ENCODE measurements around the gene ARID1B.

Gene ARID1B

GRCh38 chr6:156946370-156946936, 169.3 kb downstream of the ARID1B start:
- Histone ChIP-seq H3K23ac (ENCODE audit: low read length) (no peak overlapping the region), H3K27me3 (ENCODE audit: insufficient read depth, low read length) (no peaks in the 10 kb centered on the region), H3K18ac (ENCODE audit: low read length) (no peak overlapping the region), H2BK120ac (ENCODE audit: insufficient read depth, low read length, poor library complexity) (no peak overlapping the region), H4K91ac (ENCODE audit: low read depth, low read length) (no peak overlapping the region), H3K9ac (ENCODE audit: low read length) (no peak overlapping the region), H2BK5ac (ENCODE audit: low read depth, low read length, poor library complexity) (no peak overlapping the region), H3K36me3 (ENCODE audit: control insufficient read depth in 1 of 2, insufficient read depth in 2 of 2, low read length in 2 of 2) (no peaks in the 10 kb centered on the region), H3K4me3 (ENCODE audit: low read depth, low read length) (no peak overlapping the region), H4K12ac (ENCODE audit: low read depth, low read length) (no peak overlapping the region), H2BK12ac (ENCODE audit: low read length) (no peak overlapping the region), H3K79me2 (ENCODE audit: control insufficient read depth, insufficient read depth, low read length, poor library complexity) (peaks cover 2% of the 10 kb centered on the region), H2AK5ac (ENCODE audit: low read length) (no peak overlapping the region), H3K14ac (ENCODE audit: low read length) (no peak overlapping the region), H3K4me1 (ENCODE audit: control insufficient read depth in 1 of 2, insufficient read depth in 2 of 2, low read length in 2 of 2) (peaks cover 2 to 7% of the 10 kb centered on the region in 2 experiments), H2AFZ (ENCODE audit: insufficient read depth, low read length, poor library complexity) (no peak overlapping the region), H3K4ac (ENCODE audit: low read depth, low read length) (no peak overlapping the region), H4K8ac (ENCODE audit: low read depth, low read length) (no peak overlapping the region), H3K9me3 (ENCODE audit: insufficient read depth, low read depth, low read length) (no peaks in the 10 kb centered on the region), H3K27ac (ENCODE audit: low read depth, low read length) (no peak overlapping the region), H3K79me1 (ENCODE audit: low read length) (no peaks in the 10 kb centered on the region), H3K4me2 (ENCODE audit: low read length) (no peak overlapping the region)
- no CpG with 5 or more reads among the region's 7 CpGs for WGBS (ENCODE audit: extremely low coverage, insufficient coverage, insufficient read length)
- DNase-seq, result peak in 1 of 2 donors; percentile 64

- DNase-seq, result peak in 1 of 2 donors; percentile 22
- H3K4me1 ChIP-seq (ENCODE audit: control insufficient read depth in 1 of 2, insufficient read depth in 2 of 2, low read length in 2 of 2), result peaks cover 5 to 11% of the 10 kb centered on the region in 2 experiments
- no peak overlapping the region for H3K4me2 ChIP-seq (ENCODE audit: low read length)
- no peak overlapping the region for H3K4me3 ChIP-seq (ENCODE audit: low read depth, low read length)
- H3K4ac ChIP-seq (ENCODE audit: low read depth, low read length), result peak overlapping the region; percentile 35
- no peak overlapping the region for H2BK5ac ChIP-seq (ENCODE audit: low read depth, low read length, poor library complexity)
- no peak overlapping the region for H2BK120ac ChIP-seq (ENCODE audit: insufficient read depth, low read length, poor library complexity)
- no CpG with 5 or more reads among the region's 6 CpGs for WGBS (ENCODE audit: extremely low coverage, insufficient coverage, insufficient read length)
- H3K9me3 ChIP-seq (ENCODE audit: insufficient read depth, low read depth, low read length), result no peaks in the 10 kb centered on the region
- H4K91ac ChIP-seq (ENCODE audit: low read depth, low read length), result no peak overlapping the region
- H3K36me3 ChIP-seq (ENCODE audit: control insufficient read depth in 1 of 2, insufficient read depth in 2 of 2, low read length in 2 of 2), result no peaks in the 10 kb centered on the region
- no peak overlapping the region for H2AK5ac ChIP-seq (ENCODE audit: low read length)
- no peak overlapping the region for H3K9ac ChIP-seq (ENCODE audit: low read length)
- no peak overlapping the region for H2AFZ ChIP-seq (ENCODE audit: insufficient read depth, low read length, poor library complexity)
- H4K8ac ChIP-seq (ENCODE audit: low read depth, low read length), result no peak overlapping the region
- H3K23ac ChIP-seq (ENCODE audit: low read length), result no peak overlapping the region
- no peaks in the 10 kb centered on the region for H3K27me3 ChIP-seq (ENCODE audit: insufficient read depth, low read length)
- no peak overlapping the region for H3K18ac ChIP-seq (ENCODE audit: low read length)
- no peaks in the 10 kb centered on the region for H3K79me1 ChIP-seq (ENCODE audit: low read length)
- H3K79me2 ChIP-seq (ENCODE audit: control insufficient read depth, insufficient read depth, low read length, poor library complexity), result peaks cover 4% of the 10 kb centered on the region
- H2BK12ac ChIP-seq (ENCODE audit: low read length), result no peak overlapping the region
- H3K14ac ChIP-seq (ENCODE audit: low read length), result no peak overlapping the region
- no peak overlapping the region for H4K12ac ChIP-seq (ENCODE audit: low read depth, low read length)
- H3K27ac ChIP-seq (ENCODE audit: low read depth, low read length), result no peak overlapping the region
These were observed 171.1 kb downstream of the ARID1B start for GRCh38 chr6:156948277-156948676.

GRCh38 chr6:156948807-156949206, 171.6 kb downstream of the ARID1B start:
- H4K12ac ChIP-seq (ENCODE audit: low read depth, low read length), result no peak overlapping the region
- no peak overlapping the region for H2BK120ac ChIP-seq (ENCODE audit: insufficient read depth, low read length, poor library complexity)
- no peaks in the 10 kb centered on the region for H3K36me3 ChIP-seq (ENCODE audit: control insufficient read depth in 1 of 2, insufficient read depth in 2 of 2, low read length in 2 of 2)
- H3K14ac ChIP-seq (ENCODE audit: low read length), result no peak overlapping the region
- peak; percentile 75 to 84 for DNase-seq
- no peak overlapping the region for H2AK5ac ChIP-seq (ENCODE audit: low read length)
- H3K4ac ChIP-seq (ENCODE audit: low read depth, low read length), result no peak overlapping the region
- no peaks in the 10 kb centered on the region for H3K27me3 ChIP-seq (ENCODE audit: insufficient read depth, low read length)
- H3K4me2 ChIP-seq (ENCODE audit: low read length), result no peak overlapping the region
- no CpG with 5 or more reads among the region's 2 CpGs for WGBS (ENCODE audit: extremely low coverage, insufficient coverage, insufficient read length)
- peaks cover 4% of the 10 kb centered on the region for H3K79me2 ChIP-seq (ENCODE audit: control insufficient read depth, insufficient read depth, low read length, poor library complexity)
- H2BK5ac ChIP-seq (ENCODE audit: low read depth, low read length, poor library complexity), result no peak overlapping the region
- H3K27ac ChIP-seq (ENCODE audit: low read depth, low read length), result no peak overlapping the region
- no peak overlapping the region for H2BK12ac ChIP-seq (ENCODE audit: low read length)
- H3K4me3 ChIP-seq (ENCODE audit: low read depth, low read length), result no peak overlapping the region
- H3K23ac ChIP-seq (ENCODE audit: low read length), result no peak overlapping the region
- H2AFZ ChIP-seq (ENCODE audit: insufficient read depth, low read length, poor library complexity), result no peak overlapping the region
- no peak overlapping the region for H3K18ac ChIP-seq (ENCODE audit: low read length)
- H3K79me1 ChIP-seq (ENCODE audit: low read length), result no peaks in the 10 kb centered on the region
- no peak overlapping the region for H4K91ac ChIP-seq (ENCODE audit: low read depth, low read length)
- H3K9ac ChIP-seq (ENCODE audit: low read length), result no peak overlapping the region
- H3K4me1 ChIP-seq (ENCODE audit: control insufficient read depth in 1 of 2, insufficient read depth in 2 of 2, low read length in 2 of 2), result peaks cover 5 to 11% of the 10 kb centered on the region in 2 experiments
- no peaks in the 10 kb centered on the region for H3K9me3 ChIP-seq (ENCODE audit: insufficient read depth, low read depth, low read length)
- H4K8ac ChIP-seq (ENCODE audit: low read depth, low read length), result no peak overlapping the region

GRCh38 chr6:156949376-156949775, 172.2 kb downstream of the ARID1B start:
- H3K4me1 ChIP-seq (ENCODE audit: control insufficient read depth in 1 of 2, insufficient read depth in 2 of 2, low read length in 2 of 2), result peaks cover 5 to 11% of the 10 kb centered on the region in 2 experiments
- WGBS (ENCODE audit: extremely low coverage, insufficient coverage, insufficient read length), result no CpG with 5 or more reads among the region's 2 CpGs

More at GRCh38 chr6:156949376-156949775, 172.2 kb downstream of the ARID1B start:
- Histone ChIP-seq H4K12ac (ENCODE audit: low read depth, low read length) (no peak overlapping the region), H3K18ac (ENCODE audit: low read length) (no peak overlapping the region), H3K27me3 (ENCODE audit: insufficient read depth, low read length) (no peaks in the 10 kb centered on the region), H3K23ac (ENCODE audit: low read length) (no peak overlapping the region), H4K8ac (ENCODE audit: low read depth, low read length) (no peak overlapping the region), H3K79me1 (ENCODE audit: low read length) (no peaks in the 10 kb centered on the region), H3K79me2 (ENCODE audit: control insufficient read depth, insufficient read depth, low read length, poor library complexity) (peaks cover 4% of the 10 kb centered on the region), H3K4ac (ENCODE audit: low read depth, low read length) (no peak overlapping the region), H3K27ac (ENCODE audit: low read depth, low read length) (peak overlapping the region; percentile 22), H2AK5ac (ENCODE audit: low read length) (no peak overlapping the region), H3K14ac (ENCODE audit: low read length) (no peak overlapping the region), H3K9ac (ENCODE audit: low read length) (no peak overlapping the region), H3K4me3 (ENCODE audit: low read depth, low read length) (no peak overlapping the region), H3K36me3 (ENCODE audit: control insufficient read depth in 1 of 2, insufficient read depth in 2 of 2, low read length in 2 of 2) (no peaks in the 10 kb centered on the region), H2AFZ (ENCODE audit: insufficient read depth, low read length, poor library complexity) (no peak overlapping the region), H4K91ac (ENCODE audit: low read depth, low read length) (no peak overlapping the region), H3K9me3 (ENCODE audit: insufficient read depth, low read depth, low read length) (no peaks in the 10 kb centered on the region), H2BK12ac (ENCODE audit: low read length) (no peak overlapping the region), H2BK5ac (ENCODE audit: low read depth, low read length, poor library complexity) (no peak overlapping the region), H3K4me2 (ENCODE audit: low read length) (no peak overlapping the region), H2BK120ac (ENCODE audit: insufficient read depth, low read length, poor library complexity) (no peak overlapping the region)
- DNase-seq, result peak; percentile 59 to 76

Measured in trophoblast cell (in vitro differentiated cells and primary cell).